ENCODE measurements around the gene HSPA1A. TPM values are rescaled to one million over a fixed set of nuclear protein-coding genes. Genes with fewer than 3 reads are reported as not detected.

HSPA1A gene
- total and polyA plus RNA-seq, 9 of the 15 experiments (the other 6 are each of a cell fraction or from before 2014, with no cell fraction given) = 2.2 to 273 (median 107) TPM

DNA sequence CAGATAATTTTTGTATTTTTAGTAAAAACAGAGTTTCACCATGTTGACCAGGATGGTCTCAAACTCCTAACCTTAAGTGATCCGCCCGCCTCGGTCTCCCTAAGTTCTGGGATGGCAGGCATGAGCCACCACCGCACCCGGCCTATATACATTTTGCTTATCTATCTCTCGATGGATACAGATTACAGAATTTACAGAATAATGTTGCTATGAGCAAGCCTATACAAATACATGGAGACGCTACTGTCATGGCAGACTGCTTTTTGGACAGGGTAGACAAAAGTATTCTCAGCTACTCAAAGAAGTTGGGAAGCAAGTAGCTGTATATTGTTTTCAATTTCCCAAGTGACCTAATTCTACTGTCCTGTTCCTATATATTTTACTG is 1.9 kb upstream of the HSPA1A start (continued):
- TF ChIP-seq, protein P1, sequence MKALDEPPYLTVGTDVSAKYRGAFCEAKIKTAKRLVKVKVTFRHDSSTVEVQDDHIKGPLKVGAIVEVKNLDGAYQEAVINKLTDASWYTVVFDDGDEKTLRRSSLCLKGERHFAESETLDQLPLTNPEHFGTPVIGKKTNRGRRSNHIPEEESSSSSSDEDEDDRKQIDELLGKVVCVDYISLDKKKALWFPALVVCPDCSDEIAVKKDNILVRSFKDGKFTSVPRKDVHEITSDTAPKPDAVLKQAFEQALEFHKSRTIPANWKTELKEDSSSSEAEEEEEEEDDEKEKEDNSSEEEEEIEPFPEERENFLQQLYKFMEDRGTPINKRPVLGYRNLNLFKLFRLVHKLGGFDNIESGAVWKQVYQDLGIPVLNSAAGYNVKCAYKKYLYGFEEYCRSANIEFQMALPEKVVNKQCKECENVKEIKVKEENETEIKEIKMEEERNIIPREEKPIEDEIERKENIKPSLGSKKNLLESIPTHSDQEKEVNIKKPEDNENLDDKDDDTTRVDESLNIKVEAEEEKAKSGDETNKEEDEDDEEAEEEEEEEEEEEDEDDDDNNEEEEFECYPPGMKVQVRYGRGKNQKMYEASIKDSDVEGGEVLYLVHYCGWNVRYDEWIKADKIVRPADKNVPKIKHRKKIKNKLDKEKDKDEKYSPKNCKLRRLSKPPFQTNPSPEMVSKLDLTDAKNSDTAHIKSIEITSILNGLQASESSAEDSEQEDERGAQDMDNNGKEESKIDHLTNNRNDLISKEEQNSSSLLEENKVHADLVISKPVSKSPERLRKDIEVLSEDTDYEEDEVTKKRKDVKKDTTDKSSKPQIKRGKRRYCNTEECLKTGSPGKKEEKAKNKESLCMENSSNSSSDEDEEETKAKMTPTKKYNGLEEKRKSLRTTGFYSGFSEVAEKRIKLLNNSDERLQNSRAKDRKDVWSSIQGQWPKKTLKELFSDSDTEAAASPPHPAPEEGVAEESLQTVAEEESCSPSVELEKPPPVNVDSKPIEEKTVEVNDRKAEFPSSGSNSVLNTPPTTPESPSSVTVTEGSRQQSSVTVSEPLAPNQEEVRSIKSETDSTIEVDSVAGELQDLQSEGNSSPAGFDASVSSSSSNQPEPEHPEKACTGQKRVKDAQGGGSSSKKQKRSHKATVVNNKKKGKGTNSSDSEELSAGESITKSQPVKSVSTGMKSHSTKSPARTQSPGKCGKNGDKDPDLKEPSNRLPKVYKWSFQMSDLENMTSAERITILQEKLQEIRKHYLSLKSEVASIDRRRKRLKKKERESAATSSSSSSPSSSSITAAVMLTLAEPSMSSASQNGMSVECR (CRISPR knock-in tag; IDR thresholded peaks at IDR 0.05) = peak; percentile 3; the same call in 1 of the 2 replicates
- TF ChIP-seq PTRF (tag; IDR thresholded peaks at IDR 0.05) = peak; percentile 45; the same call in 1 of the 2 replicates
- TF ChIP-seq, protein P2, sequence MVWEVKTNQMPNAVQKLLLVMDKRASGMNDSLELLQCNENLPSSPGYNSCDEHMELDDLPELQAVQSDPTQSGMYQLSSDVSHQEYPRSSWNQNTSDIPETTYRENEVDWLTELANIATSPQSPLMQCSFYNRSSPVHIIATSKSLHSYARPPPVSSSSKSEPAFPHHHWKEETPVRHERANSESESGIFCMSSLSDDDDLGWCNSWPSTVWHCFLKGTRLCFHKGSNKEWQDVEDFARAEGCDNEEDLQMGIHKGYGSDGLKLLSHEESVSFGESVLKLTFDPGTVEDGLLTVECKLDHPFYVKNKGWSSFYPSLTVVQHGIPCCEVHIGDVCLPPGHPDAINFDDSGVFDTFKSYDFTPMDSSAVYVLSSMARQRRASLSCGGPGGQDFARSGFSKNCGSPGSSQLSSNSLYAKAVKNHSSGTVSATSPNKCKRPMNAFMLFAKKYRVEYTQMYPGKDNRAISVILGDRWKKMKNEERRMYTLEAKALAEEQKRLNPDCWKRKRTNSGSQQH (CRISPR knock-in tag; IDR thresholded peaks at IDR 0.05) = no peak
- no peak for TF ChIP-seq BCOR (IDR thresholded peaks at IDR 0.05)
- TF ChIP-seq, protein P3, sequence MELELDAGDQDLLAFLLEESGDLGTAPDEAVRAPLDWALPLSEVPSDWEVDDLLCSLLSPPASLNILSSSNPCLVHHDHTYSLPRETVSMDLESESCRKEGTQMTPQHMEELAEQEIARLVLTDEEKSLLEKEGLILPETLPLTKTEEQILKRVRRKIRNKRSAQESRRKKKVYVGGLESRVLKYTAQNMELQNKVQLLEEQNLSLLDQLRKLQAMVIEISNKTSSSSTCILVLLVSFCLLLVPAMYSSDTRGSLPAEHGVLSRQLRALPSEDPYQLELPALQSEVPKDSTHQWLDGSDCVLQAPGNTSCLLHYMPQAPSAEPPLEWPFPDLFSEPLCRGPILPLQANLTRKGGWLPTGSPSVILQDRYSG (tag; conservative IDR thresholded peaks at IDR 0.05; ENCODE audit: low read depth) = peak; percentile 78; the same call in 1 of the 2 replicates
- TF ChIP-seq ERF (CRISPR knock-in tag; IDR thresholded peaks at IDR 0.05) = no peak
- TF ChIP-seq KDM1A (IDR thresholded peaks at IDR 0.05) = no peak
- 0 out of 2 replicates have a peak, but pooled peaks have one; percentile 45 for TF ChIP-seq FOXJ2 (tag; IDR thresholded peaks at IDR 0.05)
- peak; percentile 60; the same call in 1 of the 2 replicates for TF ChIP-seq PYGO2 (tag; IDR thresholded peaks at IDR 0.05)
- TF ChIP-seq, protein P4, sequence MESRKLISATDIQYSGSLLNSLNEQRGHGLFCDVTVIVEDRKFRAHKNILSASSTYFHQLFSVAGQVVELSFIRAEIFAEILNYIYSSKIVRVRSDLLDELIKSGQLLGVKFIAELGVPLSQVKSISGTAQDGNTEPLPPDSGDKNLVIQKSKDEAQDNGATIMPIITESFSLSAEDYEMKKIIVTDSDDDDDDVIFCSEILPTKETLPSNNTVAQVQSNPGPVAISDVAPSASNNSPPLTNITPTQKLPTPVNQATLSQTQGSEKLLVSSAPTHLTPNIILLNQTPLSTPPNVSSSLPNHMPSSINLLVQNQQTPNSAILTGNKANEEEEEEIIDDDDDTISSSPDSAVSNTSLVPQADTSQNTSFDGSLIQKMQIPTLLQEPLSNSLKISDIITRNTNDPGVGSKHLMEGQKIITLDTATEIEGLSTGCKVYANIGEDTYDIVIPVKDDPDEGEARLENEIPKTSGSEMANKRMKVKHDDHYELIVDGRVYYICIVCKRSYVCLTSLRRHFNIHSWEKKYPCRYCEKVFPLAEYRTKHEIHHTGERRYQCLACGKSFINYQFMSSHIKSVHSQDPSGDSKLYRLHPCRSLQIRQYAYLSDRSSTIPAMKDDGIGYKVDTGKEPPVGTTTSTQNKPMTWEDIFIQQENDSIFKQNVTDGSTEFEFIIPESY (CRISPR knock-in tag; IDR thresholded peaks at IDR 0.05) = 0 out of 2 replicates have a peak, but pooled peaks have one; percentile 20
- TF ChIP-seq, protein P5, sequence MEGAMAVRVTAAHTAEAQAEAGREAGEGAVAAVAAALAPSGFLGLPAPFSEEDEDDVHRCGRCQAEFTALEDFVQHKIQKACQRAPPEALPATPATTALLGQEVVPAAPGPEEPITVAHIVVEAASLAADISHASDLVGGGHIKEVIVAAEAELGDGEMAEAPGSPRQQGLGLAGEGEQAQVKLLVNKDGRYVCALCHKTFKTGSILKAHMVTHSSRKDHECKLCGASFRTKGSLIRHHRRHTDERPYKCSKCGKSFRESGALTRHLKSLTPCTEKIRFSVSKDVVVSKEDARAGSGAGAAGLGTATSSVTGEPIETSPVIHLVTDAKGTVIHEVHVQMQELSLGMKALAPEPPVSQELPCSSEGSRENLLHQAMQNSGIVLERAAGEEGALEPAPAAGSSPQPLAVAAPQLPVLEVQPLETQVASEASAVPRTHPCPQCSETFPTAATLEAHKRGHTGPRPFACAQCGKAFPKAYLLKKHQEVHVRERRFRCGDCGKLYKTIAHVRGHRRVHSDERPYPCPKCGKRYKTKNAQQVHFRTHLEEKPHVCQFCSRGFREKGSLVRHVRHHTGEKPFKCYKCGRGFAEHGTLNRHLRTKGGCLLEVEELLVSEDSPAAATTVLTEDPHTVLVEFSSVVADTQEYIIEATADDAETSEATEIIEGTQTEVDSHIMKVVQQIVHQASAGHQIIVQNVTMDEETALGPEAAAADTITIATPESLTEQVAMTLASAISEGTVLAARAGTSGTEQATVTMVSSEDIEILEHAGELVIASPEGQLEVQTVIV (CRISPR knock-in tag; IDR thresholded peaks at IDR 0.05; ENCODE audit: borderline replicate concordance) = peak; percentile 15; the same call in 1 of the 2 replicates
- TF ChIP-seq, protein P6, sequence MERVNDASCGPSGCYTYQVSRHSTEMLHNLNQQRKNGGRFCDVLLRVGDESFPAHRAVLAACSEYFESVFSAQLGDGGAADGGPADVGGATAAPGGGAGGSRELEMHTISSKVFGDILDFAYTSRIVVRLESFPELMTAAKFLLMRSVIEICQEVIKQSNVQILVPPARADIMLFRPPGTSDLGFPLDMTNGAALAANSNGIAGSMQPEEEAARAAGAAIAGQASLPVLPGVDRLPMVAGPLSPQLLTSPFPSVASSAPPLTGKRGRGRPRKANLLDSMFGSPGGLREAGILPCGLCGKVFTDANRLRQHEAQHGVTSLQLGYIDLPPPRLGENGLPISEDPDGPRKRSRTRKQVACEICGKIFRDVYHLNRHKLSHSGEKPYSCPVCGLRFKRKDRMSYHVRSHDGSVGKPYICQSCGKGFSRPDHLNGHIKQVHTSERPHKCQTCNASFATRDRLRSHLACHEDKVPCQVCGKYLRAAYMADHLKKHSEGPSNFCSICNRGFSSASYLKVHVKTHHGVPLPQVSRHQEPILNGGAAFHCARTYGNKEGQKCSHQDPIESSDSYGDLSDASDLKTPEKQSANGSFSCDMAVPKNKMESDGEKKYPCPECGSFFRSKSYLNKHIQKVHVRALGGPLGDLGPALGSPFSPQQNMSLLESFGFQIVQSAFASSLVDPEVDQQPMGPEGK (CRISPR knock-in tag; IDR thresholded peaks at IDR 0.05; ENCODE audit: borderline replicate concordance) = no peak
- no peak for TF ChIP-seq ZC3H8 (IDR thresholded peaks at IDR 0.05)
